ENCODE results near the gene MSN.
"Not testable (repeated sequence)": the region's sequence is repeated elsewhere in the genome, so short reads cannot be mapped to it uniquely, and the experiment has no call there.

MSN gene

GRCh38 chrX:65667503-65668376 lies at the start of gene MSN:
MSN (plus strand) TSS chrX:65667654; CDS start chrX:65667842, 188 bp downstream.
- no peak for DNase-seq

DNA sequence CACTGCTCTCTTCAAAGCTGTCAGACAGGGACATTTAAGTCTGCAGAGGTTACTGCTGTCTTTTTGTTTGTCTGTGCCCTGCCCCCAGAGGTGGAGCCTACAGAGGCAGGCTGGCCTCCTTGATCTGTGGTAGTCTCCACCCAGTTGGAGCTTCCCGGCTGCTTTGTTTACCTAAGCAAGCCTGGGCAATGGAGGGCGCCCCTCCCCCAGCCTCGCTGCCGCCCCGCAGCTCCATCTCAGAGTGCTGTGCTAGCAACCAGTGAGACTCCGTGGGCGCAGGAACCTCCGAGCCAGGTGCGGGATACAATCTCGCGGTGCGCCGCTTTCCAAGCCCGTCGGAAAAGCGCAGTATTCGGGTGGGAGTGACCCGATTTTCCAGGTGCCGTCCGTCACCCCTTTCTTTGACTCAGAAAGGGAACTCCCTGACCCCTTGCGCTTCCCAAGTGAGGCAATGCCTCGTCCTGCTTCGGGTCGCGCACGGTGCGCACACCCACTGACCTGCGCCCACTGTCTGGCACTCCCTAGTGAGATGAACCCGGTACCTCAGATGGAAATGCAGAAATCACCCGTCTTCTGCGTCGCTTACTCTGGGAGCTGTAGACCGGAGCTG lies 47.3 kb upstream of the MSN start:
- not testable (repeated sequence) for DNase-seq

GRCh38 chrX:65630771-65631170 lies 36.7 kb upstream of the MSN start:
- DNase-seq, result no peak

- no peak for DNase-seq
Measured at GRCh38 chrX:65633826-65634225, 33.6 kb upstream of the MSN start.

DNA sequence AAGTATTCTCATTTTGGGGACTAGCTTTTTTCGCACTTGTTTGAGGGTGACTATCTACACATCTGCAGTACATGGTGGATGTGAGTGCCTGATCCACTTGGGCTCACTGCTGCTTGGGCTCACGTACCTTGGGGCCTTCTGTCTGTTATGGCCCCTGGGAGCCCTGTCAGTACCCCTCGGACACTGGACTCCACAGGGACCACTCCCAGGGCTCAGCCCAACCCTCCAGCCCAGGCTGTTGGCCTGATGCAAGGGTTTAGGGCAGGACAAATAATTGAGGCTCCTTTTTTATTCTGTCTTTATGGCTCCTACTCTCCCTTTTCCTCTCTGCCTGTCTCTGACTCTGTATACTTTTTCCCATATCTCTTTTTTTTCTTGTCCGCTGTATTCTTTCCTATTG lies 32.7 kb upstream of the MSN start:
- no peak for DNase-seq

DNA sequence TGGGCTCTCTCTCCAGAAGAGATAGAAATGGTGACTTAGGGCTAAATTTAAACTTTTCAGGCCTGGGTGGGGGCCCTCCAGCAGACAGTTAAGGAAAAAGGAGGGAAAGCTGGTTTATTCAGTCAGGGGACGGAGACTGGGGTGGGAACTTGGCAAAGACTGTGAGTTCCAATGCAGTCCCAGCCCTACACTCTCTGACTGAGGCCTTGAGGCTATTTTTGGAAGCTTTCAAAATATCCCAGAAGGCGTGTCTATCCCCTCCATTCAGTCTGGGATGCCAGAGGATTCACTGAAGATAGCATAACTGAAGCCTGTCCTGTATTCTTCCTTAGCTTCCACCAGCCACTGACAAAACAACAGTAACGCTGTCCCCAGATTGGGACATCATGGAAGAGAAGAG lies 32.1 kb upstream of the MSN start:
- no peak for DNase-seq

DNA sequence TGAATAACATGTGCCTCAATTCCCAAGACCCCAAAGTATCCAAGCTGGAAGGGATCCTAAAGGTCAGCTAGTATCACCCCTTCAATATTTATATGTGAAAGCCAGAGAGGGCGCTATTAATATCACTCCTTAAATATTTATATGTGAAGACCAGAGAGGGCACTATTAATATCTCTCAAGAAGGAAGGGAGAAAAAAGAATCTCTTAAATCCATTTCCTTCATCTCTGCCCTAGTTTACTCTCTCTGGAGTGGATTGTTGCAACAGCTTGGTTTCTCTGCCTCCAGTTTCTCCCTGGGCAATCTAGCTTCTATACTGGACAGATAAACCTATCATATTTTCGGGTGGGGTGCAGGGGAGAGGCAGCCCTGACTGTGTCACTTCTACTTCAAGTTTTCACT lies 31.6 kb upstream of the MSN start:
- DNase-seq, result no peak

DNA sequence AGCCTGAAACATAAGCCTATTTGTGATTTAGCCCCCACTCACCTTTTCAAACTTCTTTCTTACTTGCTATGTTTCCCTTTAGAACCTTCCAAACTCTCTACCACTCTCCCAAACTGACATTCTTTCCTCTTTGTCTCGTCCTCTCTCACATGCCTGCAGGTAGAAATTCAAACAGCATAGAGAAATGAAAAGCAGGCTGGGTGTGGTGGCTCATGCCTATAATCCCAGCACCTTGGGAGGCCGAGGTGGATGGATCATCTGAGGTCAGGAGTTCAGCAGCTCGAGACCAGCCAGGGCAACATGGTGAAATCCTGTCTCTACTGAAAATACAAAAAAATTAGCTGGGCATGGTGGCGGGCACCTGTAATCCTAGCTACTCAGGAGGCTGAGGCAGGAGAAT lies 31.2 kb upstream of the MSN start:
- DNase-seq, result not testable (repeated sequence)

GRCh38 chrX:65637335-65637734 lies 30.1 kb upstream of the MSN start:
- DNase-seq, result no peak

DNA sequence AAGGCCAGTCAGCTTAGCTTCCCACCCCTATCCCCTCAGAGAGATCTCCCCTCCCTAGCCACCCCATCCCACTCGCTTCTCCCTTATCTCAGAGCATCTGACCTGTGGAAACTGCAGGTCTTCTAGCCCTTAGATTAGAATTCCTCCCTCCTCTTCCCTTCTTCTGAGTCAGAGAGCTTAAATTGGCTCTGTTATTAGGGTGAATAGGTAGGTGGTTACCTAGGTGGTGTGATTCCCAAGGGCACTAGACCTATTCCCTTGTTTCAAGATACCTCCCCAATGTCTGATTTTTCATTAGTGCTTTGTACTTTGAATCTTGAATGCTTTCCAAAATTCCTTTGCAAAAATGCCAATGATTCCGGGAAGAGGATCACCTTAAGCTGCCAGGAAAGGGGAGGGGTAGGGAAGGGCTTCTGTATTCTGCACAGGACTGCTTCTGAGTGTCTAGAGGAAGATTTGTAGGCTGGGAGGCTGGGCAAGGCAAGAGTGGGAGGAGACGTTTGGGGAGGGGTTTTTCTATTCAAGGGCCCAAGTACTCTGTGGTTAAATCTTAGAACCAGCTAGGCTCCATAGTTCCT lies 24.5 kb upstream of the MSN start:
- no peak for DNase-seq

GRCh38 chrX:65643531-65644052 lies 23.9 kb upstream of the MSN start:
- DNase-seq, result no peak

GRCh38 chrX:65644621-65645289 lies 22.7 kb upstream of the MSN start:
- DNase-seq, result no peak

- DNase-seq, result no peak
Measured at GRCh38 chrX:65647801-65648200, 19.7 kb upstream of the MSN start.

DNA sequence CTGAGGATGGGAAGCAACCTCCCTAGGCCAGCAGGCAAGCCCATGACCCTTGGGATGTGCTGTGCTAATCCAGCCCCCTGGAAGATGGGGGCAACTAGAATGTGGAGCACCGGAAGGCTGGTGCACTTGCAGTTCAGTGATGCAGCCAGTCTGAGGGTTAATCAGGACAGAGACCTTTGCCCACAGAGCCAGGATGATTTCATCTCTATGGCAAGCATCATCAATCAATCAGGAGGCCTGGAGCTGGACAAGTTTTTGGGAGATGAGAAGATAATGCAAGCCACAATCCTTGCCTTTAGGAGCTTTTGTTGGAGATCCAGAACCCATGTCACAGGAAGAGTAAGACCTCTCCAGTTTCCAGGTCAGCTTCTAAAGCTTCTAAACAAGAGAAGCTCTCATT lies 15.4 kb upstream of the MSN start:
- DNase-seq, result no peak

DNA sequence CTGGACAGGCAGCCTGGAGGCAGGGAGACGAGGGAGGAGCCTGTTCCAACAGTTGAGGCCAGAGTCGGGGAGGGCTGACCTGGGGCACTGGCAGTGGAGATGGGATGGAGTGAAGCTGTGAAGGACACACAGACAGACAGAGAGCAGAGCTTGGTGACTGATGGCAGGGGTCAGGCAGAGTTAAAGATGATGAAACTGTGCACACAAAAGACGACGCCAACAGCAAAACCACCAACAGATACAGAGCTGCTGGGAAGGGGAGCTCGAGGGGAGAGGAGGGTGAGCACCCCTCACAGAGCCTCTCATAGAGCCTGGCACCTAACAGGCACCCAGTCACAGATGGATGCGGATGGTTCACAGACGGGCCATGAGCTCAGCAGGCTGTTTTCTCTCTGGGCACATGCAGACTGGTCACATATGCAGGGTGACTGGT lies 10.4 kb upstream of the MSN start:
- not testable (repeated sequence) for DNase-seq

DNA sequence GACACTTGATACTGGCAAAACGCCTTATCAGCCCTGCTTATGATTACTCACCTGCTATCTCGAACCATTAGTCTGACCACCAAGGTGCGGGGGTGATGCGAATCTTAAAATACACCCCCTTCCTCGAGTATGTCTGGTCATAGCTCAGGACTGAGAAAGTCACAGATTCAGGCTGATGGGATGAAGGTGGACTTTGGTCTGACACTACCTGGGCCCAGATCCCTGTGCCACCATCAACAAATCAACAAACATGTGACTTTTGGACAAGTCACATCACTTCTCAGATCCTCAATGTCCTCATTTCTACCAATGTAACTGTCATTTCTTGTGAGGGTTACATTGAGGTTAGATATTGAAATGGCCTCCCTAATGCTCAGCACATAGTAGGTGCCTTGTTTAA lies 9.8 kb upstream of the MSN start:
- DNase-seq, result no peak

- DNase-seq, result no peak
Measured at GRCh38 chrX:65658229-65658628, 9.2 kb upstream of the MSN start.

DNA sequence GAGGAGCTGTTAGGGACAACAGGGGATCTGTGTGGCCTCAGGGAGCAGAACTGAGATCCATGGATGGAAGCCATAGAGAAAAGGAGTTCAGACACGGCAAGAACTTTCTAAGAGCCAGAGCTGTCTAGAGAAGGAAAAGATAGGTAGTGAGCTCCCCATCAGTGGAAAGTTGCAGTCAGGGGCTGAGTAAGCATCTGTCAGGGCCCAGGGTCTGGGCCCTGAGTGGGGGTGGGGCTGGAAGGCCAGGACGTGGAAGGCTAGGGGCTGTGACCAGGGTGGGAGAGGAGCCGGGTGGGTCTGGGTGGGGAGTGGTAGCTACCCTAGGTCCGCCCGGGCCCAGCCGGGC lies 324 bp upstream of the MSN start:
- DNase-seq, result no peak

DNA sequence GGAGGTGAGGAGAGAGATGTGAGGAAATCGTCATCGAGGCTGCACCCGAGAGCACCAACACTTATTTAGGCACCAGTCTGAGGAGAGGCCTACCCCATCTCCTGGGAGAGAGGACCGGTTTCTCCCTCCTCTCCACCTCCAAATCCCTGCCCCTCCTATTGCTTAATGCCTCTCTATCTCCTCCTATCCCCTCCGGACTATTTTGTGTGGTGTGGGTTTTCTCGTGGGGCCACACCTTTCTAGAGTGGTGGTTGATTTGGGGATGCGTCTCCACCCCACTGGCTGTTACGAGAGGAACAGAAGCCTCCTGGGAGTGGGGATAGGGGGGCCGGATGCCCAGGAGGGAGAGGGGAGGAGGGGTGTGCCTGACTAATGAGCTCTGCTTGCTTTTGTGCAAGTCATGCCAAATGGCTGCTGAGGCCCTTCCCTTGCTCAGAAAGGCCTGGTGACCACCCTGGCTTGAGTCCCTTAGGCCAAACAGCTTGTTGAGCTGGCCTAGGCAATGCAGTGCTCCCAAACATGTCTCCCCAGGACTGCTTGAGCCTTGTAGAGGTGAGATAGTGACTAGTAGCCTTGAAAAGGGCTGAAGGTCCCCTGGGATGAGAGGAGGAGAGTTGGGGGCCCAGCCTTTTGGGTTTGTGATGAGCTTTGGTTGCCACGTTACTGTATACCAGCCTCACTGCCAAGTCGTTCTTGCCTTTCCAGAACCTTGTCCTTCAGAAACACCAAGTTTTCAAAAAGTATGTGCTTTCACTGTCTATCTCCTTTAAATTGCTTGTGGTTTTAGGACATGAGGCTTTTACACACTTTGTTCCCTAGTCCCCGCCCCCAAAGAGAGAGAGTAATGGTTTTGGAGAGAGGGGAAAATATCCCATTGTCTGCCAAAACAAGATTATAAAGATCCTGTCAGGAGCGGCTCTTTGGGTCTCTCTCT lies 1.2 kb downstream of the MSN start:
- DNase-seq, result no peak

GRCh38 chrX:65671286-65671685 lies 3.8 kb downstream of the MSN start:
- DNase-seq, result no peak

DNA sequence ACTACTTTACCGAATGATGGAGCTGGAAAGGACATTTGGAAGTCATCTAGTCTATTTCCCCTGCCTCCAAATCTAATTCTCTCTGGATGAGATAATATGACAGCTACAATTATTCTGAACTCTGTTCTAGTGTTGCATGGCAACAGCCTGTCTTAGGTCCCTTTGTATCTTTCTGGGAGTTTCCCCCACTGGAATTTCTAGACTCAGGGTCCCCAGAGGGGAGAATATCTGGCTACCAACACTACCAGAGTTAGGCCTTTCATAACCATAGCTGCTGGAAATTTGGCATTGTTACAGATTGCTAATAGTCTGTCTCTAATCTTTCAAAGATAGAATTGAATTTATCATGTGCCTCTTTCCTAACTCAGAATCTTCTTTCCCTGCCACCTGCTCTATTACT lies 4.5 kb downstream of the MSN start:
- no peak for DNase-seq

GRCh38 chrX:65673857-65674203 lies 6.4 kb downstream of the MSN start:
- DNase-seq, result no peak

Measured in NCI-H1930 (cell line).